ENCODE data around the gene ETDB.
"Not testable (repeated sequence)": the region's sequence is repeated elsewhere in the genome, so short reads cannot be mapped to it uniquely, and the experiment has no call there.

The ETDB gene

GRCh38 chrX:135120056-135120576 is at the start of gene ETDB:
Gene ETDB, minus strand, starts transcription at chrX:135120526. Its CDS starts 1,265 bp downstream, at chrX:135119261.
- H3K4me1 ChIP-seq (ENCODE audit: control insufficient read depth in 1 of 2, insufficient read depth in 2 of 2, low read length in 2 of 2); H3K9ac ChIP-seq (ENCODE audit: low read depth in 1 of 2, low read length in 2 of 2); H3K36me3 ChIP-seq (ENCODE audit: control insufficient read depth in 1 of 2, insufficient read depth in 2 of 2, low read length in 2 of 2); H3K27ac ChIP-seq (ENCODE audit: low read depth, low read length); H3K4me3 ChIP-seq (ENCODE audit: low read depth in 1 of 2, low read length in 2 of 2); H3K9me3 ChIP-seq (ENCODE audit: control insufficient read depth in 1 of 2, low read length in 2 of 2); H3K27me3 ChIP-seq (ENCODE audit: control insufficient read depth in 1 of 2, insufficient read depth in 2 of 2, low read length in 2 of 2): not testable (repeated sequence)

GRCh38 chrX:135169534-135169933 is 49.2 kb upstream of the ETDB start:
- H3K36me3 ChIP-seq (ENCODE audit: control insufficient read depth in 1 of 2, insufficient read depth in 2 of 2, low read length in 2 of 2): not testable (repeated sequence)

GRCh38 chrX:135168486-135168885 is 48.2 kb upstream of the ETDB start:
- no peaks in the 10 kb centered on the region for H3K9me3 ChIP-seq (ENCODE audit: control insufficient read depth in 1 of 2, low read length in 2 of 2)
- H3K9ac ChIP-seq (ENCODE audit: low read depth in 1 of 2, low read length in 2 of 2): no peak overlapping the region
- H3K4me1 ChIP-seq (ENCODE audit: control insufficient read depth in 1 of 2, insufficient read depth in 2 of 2, low read length in 2 of 2): no peaks in the 10 kb centered on the region
- no peak overlapping the region for H3K27ac ChIP-seq (ENCODE audit: low read depth, low read length)
- no peaks in the 10 kb centered on the region for H3K27me3 ChIP-seq (ENCODE audit: control insufficient read depth in 1 of 2, insufficient read depth in 2 of 2, low read length in 2 of 2)
- H3K4me3 ChIP-seq (ENCODE audit: low read depth in 1 of 2, low read length in 2 of 2): no peak overlapping the region
- H3K36me3 ChIP-seq (ENCODE audit: control insufficient read depth in 1 of 2, insufficient read depth in 2 of 2, low read length in 2 of 2): no peaks in the 10 kb centered on the region

More at GRCh38 chrX:135169534-135169933, 49.2 kb upstream of the ETDB start:
- not testable (repeated sequence) for H3K9me3 ChIP-seq (ENCODE audit: control insufficient read depth in 1 of 2, low read length in 2 of 2); H3K4me1 ChIP-seq (ENCODE audit: control insufficient read depth in 1 of 2, insufficient read depth in 2 of 2, low read length in 2 of 2); H3K9ac ChIP-seq (ENCODE audit: low read depth in 1 of 2, low read length in 2 of 2); H3K27me3 ChIP-seq (ENCODE audit: control insufficient read depth in 1 of 2, insufficient read depth in 2 of 2, low read length in 2 of 2); H3K4me3 ChIP-seq (ENCODE audit: low read depth in 1 of 2, low read length in 2 of 2); H3K27ac ChIP-seq (ENCODE audit: low read depth, low read length)

- H3K4me3 ChIP-seq (ENCODE audit: low read depth in 1 of 2, low read length in 2 of 2); H3K9ac ChIP-seq (ENCODE audit: low read depth in 1 of 2, low read length in 2 of 2); H3K36me3 ChIP-seq (ENCODE audit: control insufficient read depth in 1 of 2, insufficient read depth in 2 of 2, low read length in 2 of 2); H3K9me3 ChIP-seq (ENCODE audit: control insufficient read depth in 1 of 2, low read length in 2 of 2); H3K4me1 ChIP-seq (ENCODE audit: control insufficient read depth in 1 of 2, insufficient read depth in 2 of 2, low read length in 2 of 2); H3K27me3 ChIP-seq (ENCODE audit: control insufficient read depth in 1 of 2, insufficient read depth in 2 of 2, low read length in 2 of 2); H3K27ac ChIP-seq (ENCODE audit: low read depth, low read length): not testable (repeated sequence)
Measured at GRCh38 chrX:135154688-135155087, 34.4 kb upstream of the ETDB start.

GRCh38 chrX:135126145-135126544 is 5.8 kb upstream of the ETDB start:
- not testable (repeated sequence) for H3K4me1 ChIP-seq (ENCODE audit: control insufficient read depth in 1 of 2, insufficient read depth in 2 of 2, low read length in 2 of 2); H3K9ac ChIP-seq (ENCODE audit: low read depth in 1 of 2, low read length in 2 of 2); H3K9me3 ChIP-seq (ENCODE audit: control insufficient read depth in 1 of 2, low read length in 2 of 2); H3K36me3 ChIP-seq (ENCODE audit: control insufficient read depth in 1 of 2, insufficient read depth in 2 of 2, low read length in 2 of 2); H3K27ac ChIP-seq (ENCODE audit: low read depth, low read length); H3K27me3 ChIP-seq (ENCODE audit: control insufficient read depth in 1 of 2, insufficient read depth in 2 of 2, low read length in 2 of 2); H3K4me3 ChIP-seq (ENCODE audit: low read depth in 1 of 2, low read length in 2 of 2)

- H3K27ac ChIP-seq (ENCODE audit: low read depth, low read length); H3K9ac ChIP-seq (ENCODE audit: low read depth in 1 of 2, low read length in 2 of 2); H3K9me3 ChIP-seq (ENCODE audit: control insufficient read depth in 1 of 2, low read length in 2 of 2); H3K4me3 ChIP-seq (ENCODE audit: low read depth in 1 of 2, low read length in 2 of 2); H3K36me3 ChIP-seq (ENCODE audit: control insufficient read depth in 1 of 2, insufficient read depth in 2 of 2, low read length in 2 of 2); H3K27me3 ChIP-seq (ENCODE audit: control insufficient read depth in 1 of 2, insufficient read depth in 2 of 2, low read length in 2 of 2); H3K4me1 ChIP-seq (ENCODE audit: control insufficient read depth in 1 of 2, insufficient read depth in 2 of 2, low read length in 2 of 2): not testable (repeated sequence)
Measured at GRCh38 chrX:135116064-135116463, 4.3 kb downstream of the ETDB start.

- Histone ChIP-seq H3K9ac (ENCODE audit: low read depth in 1 of 2, low read length in 2 of 2) (no peak overlapping the region), H3K4me1 (ENCODE audit: control insufficient read depth in 1 of 2, insufficient read depth in 2 of 2, low read length in 2 of 2) (no peaks in the 10 kb centered on the region), H3K36me3 (ENCODE audit: control insufficient read depth in 1 of 2, insufficient read depth in 2 of 2, low read length in 2 of 2) (no peaks in the 10 kb centered on the region), H3K27ac (ENCODE audit: low read depth, low read length) (no peak overlapping the region), H3K27me3 (ENCODE audit: control insufficient read depth in 1 of 2, insufficient read depth in 2 of 2, low read length in 2 of 2) (no peaks in the 10 kb centered on the region), H3K4me3 (ENCODE audit: low read depth in 1 of 2, low read length in 2 of 2) (no peak overlapping the region), H3K9me3 (ENCODE audit: control insufficient read depth in 1 of 2, low read length in 2 of 2) (no peaks in the 10 kb centered on the region)
Measured at GRCh38 chrX:135114392-135114791, 5.9 kb downstream of the ETDB start.

- H3K27me3 ChIP-seq (ENCODE audit: control insufficient read depth in 1 of 2, insufficient read depth in 2 of 2, low read length in 2 of 2): no peaks in the 10 kb centered on the region
- H3K9ac ChIP-seq (ENCODE audit: low read depth in 1 of 2, low read length in 2 of 2): no peak overlapping the region
- H3K9me3 ChIP-seq (ENCODE audit: control insufficient read depth in 1 of 2, low read length in 2 of 2): no peaks in the 10 kb centered on the region
- H3K27ac ChIP-seq (ENCODE audit: low read depth, low read length): no peak overlapping the region
- H3K4me3 ChIP-seq (ENCODE audit: low read depth in 1 of 2, low read length in 2 of 2): no peak overlapping the region
- H3K36me3 ChIP-seq (ENCODE audit: control insufficient read depth in 1 of 2, insufficient read depth in 2 of 2, low read length in 2 of 2): no peaks in the 10 kb centered on the region
- H3K4me1 ChIP-seq (ENCODE audit: control insufficient read depth in 1 of 2, insufficient read depth in 2 of 2, low read length in 2 of 2): no peaks in the 10 kb centered on the region
Measured at GRCh38 chrX:135112743-135113142, 7.6 kb downstream of the ETDB start.

- H3K9me3 ChIP-seq (ENCODE audit: control insufficient read depth in 1 of 2, low read length in 2 of 2): no peaks in the 10 kb centered on the region
- no peak overlapping the region for H3K9ac ChIP-seq (ENCODE audit: low read depth in 1 of 2, low read length in 2 of 2)
- no peak overlapping the region for H3K4me3 ChIP-seq (ENCODE audit: low read depth in 1 of 2, low read length in 2 of 2)
Measured at GRCh38 chrX:135112096-135112729, 8.1 kb downstream of the ETDB start.

GRCh38 chrX:135109554-135109953 is 10.8 kb downstream of the ETDB start:
- no peaks in the 10 kb centered on the region for H3K27me3 ChIP-seq (ENCODE audit: control insufficient read depth in 1 of 2, insufficient read depth in 2 of 2, low read length in 2 of 2)
- no peak overlapping the region for H3K4me3 ChIP-seq (ENCODE audit: low read depth in 1 of 2, low read length in 2 of 2)
- no peaks in the 10 kb centered on the region for H3K4me1 ChIP-seq (ENCODE audit: control insufficient read depth in 1 of 2, insufficient read depth in 2 of 2, low read length in 2 of 2)
- no peaks in the 10 kb centered on the region for H3K36me3 ChIP-seq (ENCODE audit: control insufficient read depth in 1 of 2, insufficient read depth in 2 of 2, low read length in 2 of 2)
- no peaks in the 10 kb centered on the region for H3K9me3 ChIP-seq (ENCODE audit: control insufficient read depth in 1 of 2, low read length in 2 of 2)
- no peak overlapping the region for H3K9ac ChIP-seq (ENCODE audit: low read depth in 1 of 2, low read length in 2 of 2)
- no peak overlapping the region for H3K27ac ChIP-seq (ENCODE audit: low read depth, low read length)

More at GRCh38 chrX:135112096-135112729, 8.1 kb downstream of the ETDB start:
- H3K27ac ChIP-seq (ENCODE audit: low read depth, low read length): no peak overlapping the region
- no peaks in the 10 kb centered on the region for H3K4me1 ChIP-seq (ENCODE audit: control insufficient read depth in 1 of 2, insufficient read depth in 2 of 2, low read length in 2 of 2)
- H3K27me3 ChIP-seq (ENCODE audit: control insufficient read depth in 1 of 2, insufficient read depth in 2 of 2, low read length in 2 of 2): no peaks in the 10 kb centered on the region
- no peaks in the 10 kb centered on the region for H3K36me3 ChIP-seq (ENCODE audit: control insufficient read depth in 1 of 2, insufficient read depth in 2 of 2, low read length in 2 of 2)

GRCh38 chrX:135099493-135099783 is 20.9 kb downstream of the ETDB start:
- H3K9me3 ChIP-seq (ENCODE audit: control insufficient read depth in 1 of 2, low read length in 2 of 2): no peaks in the 10 kb centered on the region
- no peak overlapping the region for H3K4me3 ChIP-seq (ENCODE audit: low read depth in 1 of 2, low read length in 2 of 2)
- peaks cover 0 to 3% of the 10 kb centered on the region in 2 donors for H3K27me3 ChIP-seq (ENCODE audit: control insufficient read depth in 1 of 2, insufficient read depth in 2 of 2, low read length in 2 of 2)
- H3K36me3 ChIP-seq (ENCODE audit: control insufficient read depth in 1 of 2, insufficient read depth in 2 of 2, low read length in 2 of 2): no peaks in the 10 kb centered on the region
- no peak overlapping the region for H3K9ac ChIP-seq (ENCODE audit: low read depth in 1 of 2, low read length in 2 of 2)
- peaks cover 0 to 3% of the 10 kb centered on the region in 2 donors for H3K4me1 ChIP-seq (ENCODE audit: control insufficient read depth in 1 of 2, insufficient read depth in 2 of 2, low read length in 2 of 2)
- H3K27ac ChIP-seq (ENCODE audit: low read depth, low read length): no peak overlapping the region

Data from duodenal mucosa (tissue), 2 donors.